GM23338 (cell line): ENCODE results near the gene ESYT2.

Experiments
- EZH2 ChIP-seq: fragments of 200-600 bp; sonication (generic); IDR thresholded peaks from one replicate; pipeline ENCODE4 v1.8.0; 2017; ENCODE audit warnings: antibody characterized with exemption, mild to moderate bottlenecking, low read depth; ENCODE audit not compliant: unreplicated experiment
- TF ChIP-seq, protein P1 (sequence below), 2 experiments: fragments of 200-600 bp in 1 of 2; sonication (generic) in 1 of 2; conservative IDR thresholded peaks; 2 replicates each; pipeline versions ENCODE4 v1.5.1 to v1.6.1; 2016 to 2017; ENCODE audit warnings: antibody characterized with exemption in 2 of 2, low read depth in 2 of 2, mild to moderate bottlenecking in 2 of 2, moderate library complexity in 1 of 2

GRCh38 chr7:158727690-158728089 is 101.6 kb downstream of the ESYT2 start:
- TF ChIP-seq, protein P1, sequence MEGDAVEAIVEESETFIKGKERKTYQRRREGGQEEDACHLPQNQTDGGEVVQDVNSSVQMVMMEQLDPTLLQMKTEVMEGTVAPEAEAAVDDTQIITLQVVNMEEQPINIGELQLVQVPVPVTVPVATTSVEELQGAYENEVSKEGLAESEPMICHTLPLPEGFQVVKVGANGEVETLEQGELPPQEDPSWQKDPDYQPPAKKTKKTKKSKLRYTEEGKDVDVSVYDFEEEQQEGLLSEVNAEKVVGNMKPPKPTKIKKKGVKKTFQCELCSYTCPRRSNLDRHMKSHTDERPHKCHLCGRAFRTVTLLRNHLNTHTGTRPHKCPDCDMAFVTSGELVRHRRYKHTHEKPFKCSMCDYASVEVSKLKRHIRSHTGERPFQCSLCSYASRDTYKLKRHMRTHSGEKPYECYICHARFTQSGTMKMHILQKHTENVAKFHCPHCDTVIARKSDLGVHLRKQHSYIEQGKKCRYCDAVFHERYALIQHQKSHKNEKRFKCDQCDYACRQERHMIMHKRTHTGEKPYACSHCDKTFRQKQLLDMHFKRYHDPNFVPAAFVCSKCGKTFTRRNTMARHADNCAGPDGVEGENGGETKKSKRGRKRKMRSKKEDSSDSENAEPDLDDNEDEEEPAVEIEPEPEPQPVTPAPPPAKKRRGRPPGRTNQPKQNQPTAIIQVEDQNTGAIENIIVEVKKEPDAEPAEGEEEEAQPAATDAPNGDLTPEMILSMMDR (conservative IDR thresholded peaks at IDR 0.05; ENCODE audit: low read depth in 2 of 2): no peak
- TF ChIP-seq EZH2: no peak
